GM15510 (cell line): ENCODE results near the gene ARL17B.
"Not testable (repeated sequence)": the region's sequence is repeated elsewhere in the genome, so short reads cannot be mapped to it uniquely, and the experiment has no call there.

ENCODE experiments used
- POLR2A ChIP-seq: IDR thresholded peaks from 3 replicates; pipeline ENCODE4 v1.6.1; 2011; ENCODE audit warnings: borderline replicate concordance; ENCODE audit not compliant: insufficient read length; ENCODE audit errors: extremely low read depth

The ARL17B gene

GRCh38 chr17:46361755-46362154, at the start of gene ARL17B:
ARL17B (minus strand) TSS chr17:46361766; CDS start chr17:46358397, 3,369 bp downstream.
- TF ChIP-seq POLR2A: not testable (repeated sequence)

- not testable (repeated sequence) for TF ChIP-seq POLR2A
Measured at GRCh38 chr17:46294831-46295230, 66.7 kb downstream of the ARL17B start, which contains the start of gene LRRC37A. LRRC37A (plus strand) TSS chr17:46295131; CDS start chr17:46295134, 3 bp downstream.

GRCh38 chr17:46274238-46274637, 87.3 kb downstream of the ARL17B start:
- no peak for TF ChIP-seq POLR2A

GRCh38 chr17:46273541-46274236, 87.9 kb downstream of the ARL17B start:
- TF ChIP-seq POLR2A: no peak

GRCh38 chr17:46270032-46270431, 91.5 kb downstream of the ARL17B start:
- TF ChIP-seq POLR2A: no peak

- peak; percentile 68 for TF ChIP-seq POLR2A
Measured at GRCh38 chr17:46266656-46267544, 94.7 kb downstream of the ARL17B start.

GRCh38 chr17:46264456-46265198, 96.9 kb downstream of the ARL17B start:
- no peak for TF ChIP-seq POLR2A

- TF ChIP-seq POLR2A: no peak
Measured at GRCh38 chr17:46262271-46262670, 99.3 kb downstream of the ARL17B start.

GRCh38 chr17:46225274-46225794, 136.2 kb downstream of the ARL17B start:
- TF ChIP-seq POLR2A: peak; percentile 34
